Measurements from ENCODE around the gene PPP1R8.
"Not testable (repeated sequence)": the region's sequence is repeated elsewhere in the genome, so short reads cannot be mapped to it uniquely, and the experiment has no call there.

PPP1R8 gene

GRCh38 chr1:27824411-27824810 lies 6.2 kb upstream of the PPP1R8 start:
- no peak for TF ChIP-seq ELF4 (IDR thresholded peaks at IDR 0.05)
- TF ChIP-seq HDGF (IDR thresholded peaks at IDR 0.05; ENCODE audit: borderline replicate concordance): no peak
- TF ChIP-seq CTBP1 (IDR thresholded peaks at IDR 0.05; ENCODE audit: borderline replicate concordance): no peak
- TF ChIP-seq FOXA1 (IDR thresholded peaks at IDR 0.05): no peak
- no peak for TF ChIP-seq FOXM1 (IDR thresholded peaks at IDR 0.05; ENCODE audit: borderline replicate concordance)
- no peak for TF ChIP-seq TARDBP (IDR thresholded peaks at IDR 0.05)
- TF ChIP-seq NFRKB (IDR thresholded peaks at IDR 0.05): no peak
- TF ChIP-seq BHLHE40 (IDR thresholded peaks at IDR 0.05; ENCODE audit: borderline replicate concordance): no peak
- TF ChIP-seq ZNF384 (IDR thresholded peaks at IDR 0.05): no peak
- no peak for TF ChIP-seq PKNOX1 (IDR thresholded peaks at IDR 0.05)
- TF ChIP-seq SP1 (IDR thresholded peaks at IDR 0.05): no peak
- no peak for TF ChIP-seq L3MBTL2 (conservative IDR thresholded peaks at IDR 0.05)
- no peak for TF ChIP-seq LEF1 (IDR thresholded peaks at IDR 0.05; ENCODE audit: borderline replicate concordance)
- CTCF ChIA-PET: no interaction called here
- POLR2A ChIA-PET: interaction anchor here (1.1 kb wide), 1 partner anchor 52 kb away, joined by 5 read pairs; the partner anchor contains the start of gene STX12
- DNase-seq (ENCODE audit: extremely low spot score): no peak

GRCh38 chr1:27829339-27829960 lies 1.1 kb upstream of the PPP1R8 start:
- ChIA-PET POLR2A (interaction anchor here (2.9 kb wide), 1 partner anchor 12 kb away, joined by 28 read pairs; no protein-coding TSS in a partner anchor), CTCF (interaction anchor here (0.7 kb wide), 1 partner anchor 31 kb away, joined by 4 read pairs; no protein-coding TSS in a partner anchor)
- not testable (repeated sequence) for DNase-seq (ENCODE audit: extremely low spot score)

- ChIA-PET POLR2A (interaction anchor here (1.2 to 2.9 kb wide), 4 partner anchors 10 to 160 kb away, joined by 3 to 28 read pairs (median 14); partner anchors contain the start of genes IFI6 and STX12), CTCF (no interaction called here)
- DNase-seq (ENCODE audit: extremely low spot score): no peak
- TF ChIP-seq BHLHE40 (IDR thresholded peaks at IDR 0.05; ENCODE audit: borderline replicate concordance) (no peak), ELF4 (IDR thresholded peaks at IDR 0.05) (no peak)
These were observed 1.2 kb downstream of the PPP1R8 start for GRCh38 chr1:27831568-27832410.

GRCh38 chr1:27832762-27833161 lies 2.2 kb downstream of the PPP1R8 start:
- POLR2A ChIA-PET: no interaction called here
- CTCF ChIA-PET: no interaction called here
- no peak for DNase-seq (ENCODE audit: extremely low spot score)
- no peak for TF ChIP-seq HDGF (IDR thresholded peaks at IDR 0.05; ENCODE audit: borderline replicate concordance)
- TF ChIP-seq L3MBTL2 (conservative IDR thresholded peaks at IDR 0.05): no peak
- no peak for TF ChIP-seq FOXM1 (IDR thresholded peaks at IDR 0.05; ENCODE audit: borderline replicate concordance)
- TF ChIP-seq PKNOX1 (IDR thresholded peaks at IDR 0.05): no peak
- no peak for TF ChIP-seq SP1 (IDR thresholded peaks at IDR 0.05)
- TF ChIP-seq NFRKB (IDR thresholded peaks at IDR 0.05): no peak
- no peak for TF ChIP-seq CTBP1 (IDR thresholded peaks at IDR 0.05; ENCODE audit: borderline replicate concordance)
- TF ChIP-seq TARDBP (IDR thresholded peaks at IDR 0.05): no peak
- TF ChIP-seq FOXK2 (IDR thresholded peaks at IDR 0.05): no peak
- TF ChIP-seq BHLHE40 (IDR thresholded peaks at IDR 0.05; ENCODE audit: borderline replicate concordance): no peak
- TF ChIP-seq LEF1 (IDR thresholded peaks at IDR 0.05; ENCODE audit: borderline replicate concordance): no peak
- no peak for TF ChIP-seq ZNF384 (IDR thresholded peaks at IDR 0.05)
- TF ChIP-seq ARNT (IDR thresholded peaks at IDR 0.05): no peak
- no peak for TF ChIP-seq FOXA1 (IDR thresholded peaks at IDR 0.05)

GRCh38 chr1:27833470-27833869 lies 2.9 kb downstream of the PPP1R8 start:
- ChIA-PET CTCF (interaction anchor here (1.1 to 1.3 kb wide), 2 partner anchors 24 to 164 kb away, joined by 3 read pairs; no protein-coding TSS in a partner anchor), POLR2A (no interaction called here)
- DNase-seq (ENCODE audit: extremely low spot score): no peak
- TF ChIP-seq ARNT (IDR thresholded peaks at IDR 0.05) (no peak), HDGF (IDR thresholded peaks at IDR 0.05; ENCODE audit: borderline replicate concordance) (no peak), FOXM1 (IDR thresholded peaks at IDR 0.05; ENCODE audit: borderline replicate concordance) (no peak), SP1 (IDR thresholded peaks at IDR 0.05) (no peak), SUZ12 (IDR thresholded peaks at IDR 0.05) (no peak), BHLHE40 (IDR thresholded peaks at IDR 0.05; ENCODE audit: borderline replicate concordance) (no peak), FOXA1 (IDR thresholded peaks at IDR 0.05) (no peak), PKNOX1 (IDR thresholded peaks at IDR 0.05) (no peak), NFRKB (IDR thresholded peaks at IDR 0.05) (no peak), LEF1 (IDR thresholded peaks at IDR 0.05; ENCODE audit: borderline replicate concordance) (no peak), FOXK2 (IDR thresholded peaks at IDR 0.05) (no peak), CTBP1 (IDR thresholded peaks at IDR 0.05; ENCODE audit: borderline replicate concordance) (no peak), ELF4 (IDR thresholded peaks at IDR 0.05) (no peak), ZNF384 (IDR thresholded peaks at IDR 0.05) (no peak), L3MBTL2 (conservative IDR thresholded peaks at IDR 0.05) (no peak), TARDBP (IDR thresholded peaks at IDR 0.05) (no peak)

- ChIA-PET POLR2A (no interaction called here), CTCF (no interaction called here)
- TF ChIP-seq SUZ12 (IDR thresholded peaks at IDR 0.05): no peak
- no peak for TF ChIP-seq TARDBP (IDR thresholded peaks at IDR 0.05)
- no peak for TF ChIP-seq L3MBTL2 (conservative IDR thresholded peaks at IDR 0.05)
- no peak for TF ChIP-seq ZNF384 (IDR thresholded peaks at IDR 0.05)
- TF ChIP-seq PKNOX1 (IDR thresholded peaks at IDR 0.05): no peak
- no peak for DNase-seq (ENCODE audit: extremely low spot score)
These were observed 4.5 kb downstream of the PPP1R8 start for GRCh38 chr1:27835046-27835445.
